H7 (cell line): ENCODE measurements around the gene KIFAP3. TPM values are rescaled to one million over a fixed set of nuclear protein-coding genes. Genes with fewer than 3 reads are reported as not detected.
"Not testable (repeated sequence)": the region's sequence is repeated elsewhere in the genome, so short reads cannot be mapped to it uniquely, and the experiment has no call there.

ENCODE experiments used
- DNase-seq: peaks from one replicate; pipeline ENCODE4 v3.0.0; 2012
- H3K27me3 ChIP-seq: 2 replicates; pipeline ENCODE4 v1.6.0; 2011; ENCODE audit warnings: mild to moderate bottlenecking, low read length; ENCODE audit not compliant: control insufficient read depth, insufficient read depth
- H3K36me3 ChIP-seq: replicated peaks from 2 replicates; pipeline ENCODE4 v1.5.1; 2011; ENCODE audit warnings: low read length; ENCODE audit not compliant: control insufficient read depth, insufficient read depth
- H3K4me3 ChIP-seq: 2 replicates; pipeline ENCODE4 v1.5.1; 2011; ENCODE audit warnings: low read depth, mild to moderate bottlenecking, control low read depth, low read length, moderate library complexity; ENCODE audit not compliant: insufficient read depth
- total RNA-seq: library from RNA; depleted of rRNA; stranded (reverse); fragments of >200 nt; shearing (Covaris generic); gene quantifications from 2 replicates; pipeline ENCODE4 v1.2.3, GENCODE V29; 2014

KIFAP3 gene
- total RNA-seq, 1 experiment from 2014 or later, result 8.1 TPM

GRCh38 chr1:169886931-169887330 lies 187.6 kb downstream of the KIFAP3 start:
- Histone ChIP-seq H3K27me3 (0 out of 2 replicates have a peak, but pooled peaks cover 1% of the 10 kb centered on the region), H3K4me3 (no peak overlapping the region), H3K36me3 (no peaks in the 10 kb centered on the region)
- DNase-seq, result no peak

GRCh38 chr1:169886422-169886821 lies 188.1 kb downstream of the KIFAP3 start:
- H3K27me3 ChIP-seq, result 0 out of 2 replicates have a peak, but pooled peaks cover 1% of the 10 kb centered on the region
- H3K36me3 ChIP-seq, result no peaks in the 10 kb centered on the region
- no peak overlapping the region for H3K4me3 ChIP-seq
- DNase-seq, result no peak

GRCh38 chr1:169885207-169885606 lies 189.3 kb downstream of the KIFAP3 start:
- Histone ChIP-seq H3K36me3 (no peaks in the 10 kb centered on the region), H3K27me3 (no peaks in the 10 kb centered on the region), H3K4me3 (no peak overlapping the region)
- no peak for DNase-seq

GRCh38 chr1:169884634-169885033 lies 189.9 kb downstream of the KIFAP3 start:
- Histone ChIP-seq H3K4me3 (no peak overlapping the region), H3K27me3 (no peaks in the 10 kb centered on the region), H3K36me3 (no peaks in the 10 kb centered on the region)
- DNase-seq, result no peak

- no peaks in the 10 kb centered on the region for H3K36me3 ChIP-seq
- H3K4me3 ChIP-seq, result no peak overlapping the region
- no peak for DNase-seq
- H3K27me3 ChIP-seq, result no peaks in the 10 kb centered on the region
Observed at GRCh38 chr1:169882039-169882511, 192.4 kb downstream of the KIFAP3 start.

GRCh38 chr1:169879034-169879840 lies 195.3 kb downstream of the KIFAP3 start:
- Histone ChIP-seq H3K4me3 (no peak overlapping the region), H3K36me3 (peaks cover 3% of the 10 kb centered on the region), H3K27me3 (no peaks in the 10 kb centered on the region)
- no peak for DNase-seq

- Histone ChIP-seq H3K4me3 (no peak overlapping the region), H3K27me3 (no peaks in the 10 kb centered on the region), H3K36me3 (peaks cover 5% of the 10 kb centered on the region)
- DNase-seq, result no peak
Observed at GRCh38 chr1:169878498-169878897, 196.0 kb downstream of the KIFAP3 start.

- no peak for DNase-seq
- Histone ChIP-seq H3K36me3 (peaks cover 11% of the 10 kb centered on the region), H3K27me3 (no peaks in the 10 kb centered on the region), H3K4me3 (no peak overlapping the region)
Observed at GRCh38 chr1:169877800-169878491, 196.5 kb downstream of the KIFAP3 start.

GRCh38 chr1:169874229-169874628 lies 200.3 kb downstream of the KIFAP3 start:
- Histone ChIP-seq H3K4me3 (no peak overlapping the region), H3K36me3 (peaks cover 20% of the 10 kb centered on the region), H3K27me3 (no peaks in the 10 kb centered on the region)
- no peak for DNase-seq

GRCh38 chr1:169873582-169874199 lies 200.8 kb downstream of the KIFAP3 start:
- H3K4me3 ChIP-seq, result no peak overlapping the region
- H3K27me3 ChIP-seq, result no peaks in the 10 kb centered on the region
- peaks cover 22% of the 10 kb centered on the region for H3K36me3 ChIP-seq
- no peak for DNase-seq

GRCh38 chr1:169872906-169873305 lies 201.6 kb downstream of the KIFAP3 start:
- H3K36me3 ChIP-seq, result peaks cover 22% of the 10 kb centered on the region
- no peaks in the 10 kb centered on the region for H3K27me3 ChIP-seq
- no peak for DNase-seq
- H3K4me3 ChIP-seq, result no peak overlapping the region

GRCh38 chr1:169871988-169872387 lies 202.5 kb downstream of the KIFAP3 start:
- DNase-seq, H3K4me3 ChIP-seq, H3K27me3 ChIP-seq: not testable (repeated sequence)
- H3K36me3 ChIP-seq, result peaks cover 24% of the 10 kb centered on the region
